Choroid plexus epithelial cell (primary cell): ENCODE measurements around the gene HENMT1.
A peak's percentile ranks its signal among the peaks of the same experiment; 100 is the strongest.
"Not testable (repeated sequence)": the region's sequence is repeated elsewhere in the genome, so short reads cannot be mapped to it uniquely, and the experiment has no call there.

Experiments used
- DNase-seq: peaks from one replicate; pipeline ENCODE4 v3.0.0-alpha.2; 2010; ENCODE audit warnings: low read depth
- H3K4me3 ChIP-seq: 2 replicates; pipeline ENCODE4 v1.5.1; 2011; ENCODE audit warnings: low read depth, mild to moderate bottlenecking, control low read depth, low read length, moderate library complexity
- TF ChIP-seq, protein P1 (sequence below): conservative IDR thresholded peaks from 2 replicates; pipeline ENCODE4 v1.5.1; 2011; ENCODE audit warnings: low read depth, mild to moderate bottlenecking, control low read depth, inconsistent platforms, low read length, moderate library complexity

The HENMT1 gene

DNA sequence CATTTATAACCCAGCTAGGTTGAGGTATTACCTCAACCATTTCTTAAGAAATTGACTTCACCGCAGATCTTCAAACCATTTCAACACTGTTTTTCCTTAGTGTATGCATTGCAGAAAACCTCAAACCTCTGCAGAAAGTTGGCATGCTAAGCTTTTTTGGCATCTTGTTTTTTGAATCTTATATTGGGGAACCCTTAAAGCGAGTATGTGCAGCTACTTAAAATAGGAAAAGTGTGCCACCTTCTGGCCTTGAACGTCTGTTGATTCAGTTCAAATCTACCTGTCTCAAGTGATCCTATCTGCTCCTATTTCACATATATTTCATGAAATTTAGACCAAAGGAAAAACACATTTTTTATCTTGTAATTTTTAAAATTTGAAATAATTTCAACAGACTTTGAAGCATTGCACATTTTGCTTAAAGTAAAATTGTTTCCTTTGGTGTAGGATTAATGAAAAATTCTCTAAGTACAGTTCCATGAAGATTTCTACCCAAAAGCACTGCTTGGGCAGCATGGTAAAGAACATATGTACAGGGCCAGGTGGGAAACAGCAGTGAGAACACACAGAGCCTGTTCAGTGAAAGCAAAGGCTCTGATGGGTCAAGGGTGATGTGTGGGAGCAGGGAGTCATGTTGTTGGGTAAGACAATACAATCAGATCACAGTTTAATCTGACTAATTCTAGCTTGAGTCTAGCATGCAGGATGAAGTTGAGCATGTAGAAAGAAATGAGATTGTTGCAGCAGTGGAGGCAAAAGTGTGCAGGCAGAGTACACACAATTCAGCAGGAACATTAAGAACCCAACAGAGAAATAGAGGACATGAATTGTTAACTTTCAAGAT lies 17.2 kb downstream of the HENMT1 start:
- peak; percentile 91 for DNase-seq
- no peak overlapping the region for H3K4me3 ChIP-seq
- TF ChIP-seq, protein P1, sequence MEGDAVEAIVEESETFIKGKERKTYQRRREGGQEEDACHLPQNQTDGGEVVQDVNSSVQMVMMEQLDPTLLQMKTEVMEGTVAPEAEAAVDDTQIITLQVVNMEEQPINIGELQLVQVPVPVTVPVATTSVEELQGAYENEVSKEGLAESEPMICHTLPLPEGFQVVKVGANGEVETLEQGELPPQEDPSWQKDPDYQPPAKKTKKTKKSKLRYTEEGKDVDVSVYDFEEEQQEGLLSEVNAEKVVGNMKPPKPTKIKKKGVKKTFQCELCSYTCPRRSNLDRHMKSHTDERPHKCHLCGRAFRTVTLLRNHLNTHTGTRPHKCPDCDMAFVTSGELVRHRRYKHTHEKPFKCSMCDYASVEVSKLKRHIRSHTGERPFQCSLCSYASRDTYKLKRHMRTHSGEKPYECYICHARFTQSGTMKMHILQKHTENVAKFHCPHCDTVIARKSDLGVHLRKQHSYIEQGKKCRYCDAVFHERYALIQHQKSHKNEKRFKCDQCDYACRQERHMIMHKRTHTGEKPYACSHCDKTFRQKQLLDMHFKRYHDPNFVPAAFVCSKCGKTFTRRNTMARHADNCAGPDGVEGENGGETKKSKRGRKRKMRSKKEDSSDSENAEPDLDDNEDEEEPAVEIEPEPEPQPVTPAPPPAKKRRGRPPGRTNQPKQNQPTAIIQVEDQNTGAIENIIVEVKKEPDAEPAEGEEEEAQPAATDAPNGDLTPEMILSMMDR: peak; percentile 67

DNA sequence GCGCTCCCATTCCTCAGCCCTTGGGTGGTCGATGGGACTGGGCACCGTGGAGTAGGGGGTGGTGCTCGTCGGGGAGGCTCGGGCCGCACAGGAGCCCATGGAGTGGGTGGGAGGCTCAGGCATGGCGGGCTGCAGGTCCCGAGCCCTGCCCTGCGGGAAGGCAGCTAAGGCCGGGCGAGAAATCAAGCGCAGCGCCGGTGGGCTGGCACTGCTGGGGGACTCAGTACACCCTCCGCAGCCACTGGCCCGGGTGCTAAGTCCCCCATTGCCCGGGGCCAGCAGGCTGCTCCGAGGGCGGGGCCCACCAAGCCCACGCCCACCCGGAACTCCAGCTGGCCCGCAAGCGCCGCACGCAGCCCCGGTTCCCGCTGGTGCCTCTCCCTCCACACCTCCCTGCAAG lies 20.0 kb downstream of the HENMT1 start:
- DNase-seq: not testable (repeated sequence)

DNA sequence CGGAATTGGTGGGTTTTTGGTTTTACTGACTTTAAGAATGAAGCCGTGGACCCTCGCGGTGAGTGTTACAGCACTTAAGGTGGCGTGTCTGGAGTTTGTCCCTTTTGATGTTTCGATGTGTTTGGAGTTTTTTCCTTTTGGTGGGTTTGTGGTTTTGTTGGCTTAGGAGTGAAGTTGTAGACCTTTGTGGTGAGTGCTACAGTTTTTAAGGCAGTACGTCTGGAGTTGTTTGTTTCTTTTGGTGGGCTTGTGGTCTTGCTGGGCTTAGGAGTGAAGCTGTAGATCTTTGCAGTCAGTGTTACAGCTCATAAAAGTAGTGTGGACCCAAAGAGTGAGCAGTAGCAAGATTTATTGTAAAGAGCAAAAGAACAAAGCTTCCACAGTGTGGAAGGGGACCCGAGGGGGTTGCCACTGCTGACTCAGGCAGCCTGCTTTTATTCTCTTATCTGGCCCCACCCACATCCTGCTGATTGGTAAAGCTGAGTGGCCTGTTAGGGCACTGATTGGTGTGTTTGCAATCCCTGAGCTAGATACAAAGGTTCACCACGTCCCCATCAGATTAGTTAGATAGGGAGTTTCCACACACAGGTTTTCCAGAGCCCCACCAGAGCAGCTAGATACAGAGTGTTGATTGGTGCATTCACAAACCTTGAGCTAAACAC lies 20.9 kb downstream of the HENMT1 start:
- H3K4me3 ChIP-seq: no peak overlapping the region
- TF ChIP-seq, protein P1: no peak
- DNase-seq: no peak

More for the DNA sequence above, 20.0 kb downstream of the HENMT1 start:
- not testable (repeated sequence) for H3K4me3 ChIP-seq

DNA sequence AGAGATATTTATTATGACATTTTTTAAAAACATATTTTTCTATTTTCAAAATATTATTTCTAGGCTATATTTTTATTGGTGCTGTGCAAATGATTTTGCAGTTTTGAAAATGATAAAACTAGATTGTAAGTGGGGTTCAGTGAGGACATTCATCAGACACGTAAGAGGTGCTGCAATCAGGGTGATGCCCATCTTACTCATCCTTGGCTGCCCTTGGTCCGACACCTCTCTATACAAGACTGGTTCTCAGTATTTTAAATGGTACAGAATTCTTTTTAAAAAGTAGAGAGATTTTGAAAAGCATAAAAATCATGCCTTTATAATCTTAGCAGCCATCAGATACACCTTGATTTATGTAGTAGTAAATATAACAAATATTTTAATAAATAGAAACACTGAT lies 24.0 kb downstream of the HENMT1 start:
- TF ChIP-seq, protein P1: no peak
- H3K4me3 ChIP-seq: no peak overlapping the region
- DNase-seq: no peak

DNA sequence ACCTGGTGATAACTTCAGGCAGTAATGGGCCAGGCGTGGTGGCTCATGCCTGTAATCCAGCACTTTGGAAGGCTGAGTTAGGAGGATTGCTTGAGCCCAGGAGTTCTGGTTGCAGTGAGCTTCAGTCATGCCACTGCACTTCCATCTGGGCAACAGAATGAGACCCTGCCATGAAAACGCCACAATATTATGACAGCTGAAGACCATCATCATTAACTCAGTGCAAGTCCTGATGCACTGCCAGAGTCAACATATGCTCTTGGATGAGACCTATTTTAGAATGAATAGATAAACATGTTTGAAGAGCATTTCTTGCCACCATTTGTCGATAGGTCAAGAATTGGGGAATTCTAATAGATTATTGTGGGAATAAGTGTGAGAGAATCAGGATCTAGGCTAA lies 26.4 kb downstream of the HENMT1 start:
- DNase-seq: no peak
- TF ChIP-seq, protein P1: no peak
- H3K4me3 ChIP-seq: no peak overlapping the region

DNA sequence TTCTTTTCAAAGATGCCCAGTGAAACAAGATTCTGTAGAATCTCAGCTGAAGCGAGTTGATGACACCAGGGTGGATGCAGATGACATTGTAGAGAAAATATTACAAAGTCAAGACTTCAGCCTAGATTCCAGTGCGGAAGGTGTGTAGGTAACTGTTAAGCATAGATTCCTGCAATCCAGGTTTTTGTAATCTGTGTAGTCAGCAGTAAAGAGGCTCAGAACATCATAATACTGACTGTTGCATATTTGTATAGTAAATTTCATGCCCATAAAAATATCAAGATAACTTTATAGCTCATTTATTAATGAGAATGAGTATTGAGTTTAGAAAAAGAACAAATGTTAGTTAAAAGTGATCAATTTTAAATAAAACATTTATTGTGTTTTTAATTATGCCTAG lies 32.2 kb downstream of the HENMT1 start:
- TF ChIP-seq, protein P1: no peak
- no peak for DNase-seq
- H3K4me3 ChIP-seq: no peak overlapping the region

DNA sequence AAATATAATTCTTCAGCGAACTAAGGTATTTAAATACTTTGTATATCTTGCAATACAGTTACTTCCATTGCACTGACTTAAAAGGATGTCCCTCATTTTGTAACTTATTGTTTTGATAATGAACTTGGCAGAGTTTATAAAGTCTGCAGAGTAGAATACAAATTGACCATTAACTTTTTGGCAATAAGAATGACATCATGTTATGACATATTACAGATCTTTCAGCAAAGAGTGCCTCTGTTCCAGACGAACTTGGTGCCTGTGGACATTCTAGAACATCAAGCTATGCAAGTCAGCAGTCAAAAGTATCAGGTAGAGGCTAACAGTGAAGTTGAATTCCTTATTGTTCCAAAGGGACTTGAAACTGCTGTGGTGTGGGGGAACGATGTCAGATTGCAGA lies 32.9 kb downstream of the HENMT1 start:
- H3K4me3 ChIP-seq: no peak overlapping the region
- DNase-seq: no peak
- TF ChIP-seq, protein P1: no peak
